A549 (cell line): ENCODE results near the gene PDIA5. TPM values are rescaled to one million over a fixed set of nuclear protein-coding genes. Genes with fewer than 3 reads are reported as not detected.

Experiments used
- ATAC-seq, 2 experiments: fragments of 200-7000 bp in 1 of 2; fragments of >200 bp in 1 of 2; cut with Nextera tagmentation in 1 of 2; cut with Tn5 transposase in 1 of 2; 3 replicates each; pipeline versions ENCODE4 v1.8.0 to v1.9.1; 2018 to 2020; ENCODE audit warnings: mild to moderate bottlenecking in 1 of 2, moderate library complexity in 1 of 2
- CTCF ChIA-PET: fragments of 300-600 bp; sonication (Branson Sonifier 250); formaldehyde crosslinking; extraction: SDS; loops from one replicate; lab custom pipeline; 2021; ENCODE audit warnings: antibody characterized with exemption, inconsistent platforms; lab: Yijun Ruan, JAX
- POLR2A ChIA-PET: fragments of 350-600 bp; formaldehyde crosslinking; extraction: SDS; loops from one replicate; lab custom pipeline; 2021; ENCODE audit warnings: antibody characterized with exemption, inconsistent platforms; lab: Yijun Ruan, JAX
- DNase-seq, 2 experiments: peaks; one replicate each; pipeline versions ENCODE4 v3.0.0 to v3.0.0-alpha.2; 2011 to 2016; ENCODE audit warnings: low read depth in 1 of 2, low spot score in 1 of 2
- FAIRE-seq: peaks from 2 replicates; lab custom pipeline; 2011; peaks lifted over from hg19 to GRCh38; lab: Jason Lieb, UNC
- H3K27ac ChIP-seq, 2 experiments: fragments of >200 bp; sonication (Bioruptor Twin); formaldehyde crosslinking; 3 replicates each; pipeline ENCODE4 v1.5.1; 2016 to 2017
- H3K4me1 ChIP-seq: fragments of >200 bp; sonication (Bioruptor Twin); formaldehyde crosslinking; 3 replicates; pipeline ENCODE4 v1.6.1; 2016
- H3K4me2 ChIP-seq: fragments of >200 bp; sonication (Bioruptor Twin); formaldehyde crosslinking; 3 replicates; pipeline ENCODE4 v1.6.1; 2016
- H3K4me3 ChIP-seq: fragments of >200 bp; sonication (Bioruptor Twin); formaldehyde crosslinking; 3 replicates; pipeline ENCODE4 v1.5.1; 2016
- H3K9me3 ChIP-seq: fragments of >200 bp; sonication (Bioruptor Twin); formaldehyde crosslinking; 3 replicates; pipeline ENCODE4 v1.6.1; 2016
- ATOH8 ChIP-seq: fragments of 250-450 bp; sonication (Bioruptor Pico); IDR thresholded peaks from 2 replicates; pipeline ENCODE4 v1.5.0; 2020; ENCODE audit warnings: low read depth, mild to moderate bottlenecking, moderate library complexity
- CHD2 ChIP-seq: fragments of 150-350 bp; IDR thresholded peaks from 2 replicates; pipeline ENCODE4 v1.6.1; 2014; ENCODE audit warnings: low read length; ENCODE audit not compliant: partially characterized antibody
- ELK1 ChIP-seq: fragments of 150-350 bp; IDR thresholded peaks from 2 replicates; pipeline ENCODE4 v1.6.1; 2014; ENCODE audit warnings: low read depth, mild to moderate bottlenecking, low read length
- EP300 ChIP-seq, 2 experiments: fragments of >200 bp; sonication (Bioruptor Twin); formaldehyde crosslinking; IDR thresholded peaks; 2 replicates in 1 of 2; 3 replicates in 1 of 2; pipeline ENCODE4 v1.6.1; 2016 to 2017
- ESRRA ChIP-seq: fragments of 150-350 bp; IDR thresholded peaks from 2 replicates; pipeline ENCODE4 v1.6.1; 2014; ENCODE audit warnings: mild to moderate bottlenecking, low read length, borderline replicate concordance
- FOSB ChIP-seq: fragments of 250-450 bp; sonication (Bioruptor Pico); IDR thresholded peaks from 2 replicates; pipeline ENCODE4 v1.5.0; 2020; ENCODE audit warnings: mild to moderate bottlenecking, moderate library complexity
- FOSL2 ChIP-seq, 2 experiments: fragments of 450-650 bp in 1 of 2; fragments of >200 bp in 1 of 2; sonication (Bioruptor Twin) in 1 of 2; formaldehyde crosslinking; IDR thresholded peaks; 2 replicates each; pipeline versions ENCODE4 v1.5.0 to v1.6.1; 2016 to 2020; ENCODE audit warnings: mild to moderate bottlenecking in 1 of 2, moderate library complexity in 1 of 2
- HOXB13 ChIP-seq: fragments of 250-450 bp; sonication (Bioruptor Pico); IDR thresholded peaks from 2 replicates; pipeline ENCODE4 v1.5.0; 2020; ENCODE audit warnings: low read depth, mild to moderate bottlenecking, moderate library complexity
- HOXB5 ChIP-seq: fragments of 250-450 bp; sonication (Bioruptor Pico); IDR thresholded peaks from 2 replicates; pipeline ENCODE4 v1.5.0; 2020; ENCODE audit warnings: mild to moderate bottlenecking, moderate library complexity
- JUN ChIP-seq, 2 experiments: fragments of >200 bp; sonication (Bioruptor Twin); formaldehyde crosslinking; IDR thresholded peaks; 2 replicates in 1 of 2; 3 replicates in 1 of 2; pipeline ENCODE4 v1.6.1; 2016 to 2017
- KDM1A ChIP-seq: fragments of 200-600 bp; sonication (generic); IDR thresholded peaks from 2 replicates; pipeline ENCODE4 v1.6.1; 2016; ENCODE audit warnings: low read depth, mild to moderate bottlenecking
- KDM5A ChIP-seq: fragments of 200-600 bp; sonication (generic); IDR thresholded peaks from 2 replicates; pipeline ENCODE4 v1.6.1; 2016; ENCODE audit warnings: antibody characterized with exemption, mild to moderate bottlenecking
- MAFK ChIP-seq: fragments of 450-650 bp; IDR thresholded peaks from 2 replicates; pipeline ENCODE4 v1.6.1; 2014; ENCODE audit not compliant: partially characterized antibody
- MAX ChIP-seq: IDR thresholded peaks from 2 replicates; pipeline ENCODE4 v1.6.1; 2012
- NPAS2 ChIP-seq: fragments of 250-450 bp; sonication (Bioruptor Pico); IDR thresholded peaks from 2 replicates; pipeline ENCODE4 v1.8.0; 2022; ENCODE audit warnings: mild to moderate bottlenecking, moderate library complexity, borderline replicate concordance
- NR3C1 ChIP-seq: fragments of >200 bp; sonication (Bioruptor Twin); formaldehyde crosslinking; IDR thresholded peaks from 3 replicates; pipeline ENCODE4 v1.6.1; 2017
- PBX3 ChIP-seq: IDR thresholded peaks from 2 replicates; pipeline ENCODE4 v1.6.1; 2012
- RCOR1 ChIP-seq: fragments of 150-350 bp; IDR thresholded peaks from 2 replicates; pipeline ENCODE4 v1.6.1; 2014; ENCODE audit warnings: antibody characterized with exemption, low read length, low read depth
- USF2 ChIP-seq: fragments of 450-650 bp; IDR thresholded peaks from 2 replicates; pipeline ENCODE4 v1.6.1; 2014; ENCODE audit warnings: antibody characterized with exemption
- ZSCAN20 ChIP-seq: fragments of 250-450 bp; sonication (Bioruptor Pico); IDR thresholded peaks from 2 replicates; pipeline ENCODE4 v1.8.0; 2022; ENCODE audit warnings: mild to moderate bottlenecking, moderate library complexity
- WGBS: methylation state at CpG from one replicate; pipeline ENCODE4 v1.1.6; 2017; ENCODE audit errors: missing lambda C conversion rate; 5-methylcytosine and 5-hydroxymethylcytosine counted together
- polyA plus RNA-seq, 4 experiments: library from polyadenylated mRNA; depleted of rRNA in 3 of 4; stranded (reverse); fragments of >200 nt; fragmentation: RNase III in 1 of 4; extraction: RNeasy Plus Mini Kit Qiagen cat#74134 plus additional on column Dnase treatment in 1 of 4; gene quantifications; 2 replicates in 3 of 4; 3 replicates in 1 of 4; pipeline ENCODE4 v1.2.3, GENCODE V29; 2011 to 2017
- TF ChIP-seq, protein P1 (sequence below): fragments of 200-600 bp; sonication (generic); IDR thresholded peaks from 2 replicates; pipeline ENCODE4 v1.6.1; 2016; ENCODE audit warnings: antibody characterized with exemption, mild to moderate bottlenecking, moderate library complexity

Gene PDIA5
- polyA plus RNA-seq, 2 of the 4 experiments (the other 2 are of a cell fraction) = 17.5 to 28.1 TPM

GRCh38 chr3:123104550-123104949 lies 37.7 kb downstream of the PDIA5 start:
- Histone ChIP-seq H3K27ac (peak overlapping the region in 1 of 2 experiments; percentile 17; a peak in 2 of 6 replicates), H3K4me1 (peaks cover 16% of the 10 kb centered on the region), H3K4me3 (no peak overlapping the region)
- POLR2A ChIA-PET = no interaction called here
- no peak for TF ChIP-seq ELK1
- TF ChIP-seq FOSL2 (IDR thresholded peaks at IDR 0.05) = no peak
- peak; percentile 61 for TF ChIP-seq FOSL2 (CRISPR knock-in tag; IDR thresholded peaks at IDR 0.05)
- no peak for TF ChIP-seq ZSCAN20 (CRISPR knock-in tag)
- TF ChIP-seq, protein P1, sequence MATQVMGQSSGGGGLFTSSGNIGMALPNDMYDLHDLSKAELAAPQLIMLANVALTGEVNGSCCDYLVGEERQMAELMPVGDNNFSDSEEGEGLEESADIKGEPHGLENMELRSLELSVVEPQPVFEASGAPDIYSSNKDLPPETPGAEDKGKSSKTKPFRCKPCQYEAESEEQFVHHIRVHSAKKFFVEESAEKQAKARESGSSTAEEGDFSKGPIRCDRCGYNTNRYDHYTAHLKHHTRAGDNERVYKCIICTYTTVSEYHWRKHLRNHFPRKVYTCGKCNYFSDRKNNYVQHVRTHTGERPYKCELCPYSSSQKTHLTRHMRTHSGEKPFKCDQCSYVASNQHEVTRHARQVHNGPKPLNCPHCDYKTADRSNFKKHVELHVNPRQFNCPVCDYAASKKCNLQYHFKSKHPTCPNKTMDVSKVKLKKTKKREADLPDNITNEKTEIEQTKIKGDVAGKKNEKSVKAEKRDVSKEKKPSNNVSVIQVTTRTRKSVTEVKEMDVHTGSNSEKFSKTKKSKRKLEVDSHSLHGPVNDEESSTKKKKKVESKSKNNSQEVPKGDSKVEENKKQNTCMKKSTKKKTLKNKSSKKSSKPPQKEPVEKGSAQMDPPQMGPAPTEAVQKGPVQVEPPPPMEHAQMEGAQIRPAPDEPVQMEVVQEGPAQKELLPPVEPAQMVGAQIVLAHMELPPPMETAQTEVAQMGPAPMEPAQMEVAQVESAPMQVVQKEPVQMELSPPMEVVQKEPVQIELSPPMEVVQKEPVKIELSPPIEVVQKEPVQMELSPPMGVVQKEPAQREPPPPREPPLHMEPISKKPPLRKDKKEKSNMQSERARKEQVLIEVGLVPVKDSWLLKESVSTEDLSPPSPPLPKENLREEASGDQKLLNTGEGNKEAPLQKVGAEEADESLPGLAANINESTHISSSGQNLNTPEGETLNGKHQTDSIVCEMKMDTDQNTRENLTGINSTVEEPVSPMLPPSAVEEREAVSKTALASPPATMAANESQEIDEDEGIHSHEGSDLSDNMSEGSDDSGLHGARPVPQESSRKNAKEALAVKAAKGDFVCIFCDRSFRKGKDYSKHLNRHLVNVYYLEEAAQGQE = no peak
- no peak for TF ChIP-seq HOXB5 (CRISPR knock-in tag)
- no peak for TF ChIP-seq MAFK
- TF ChIP-seq KDM5A = no peak
- TF ChIP-seq, all 56 proteins: peak for 1
- ATAC-seq = peak; percentile 90 to 92
- peak overlapping the region; percentile 20; the same call in 1 of the 3 replicates for H3K4me2 ChIP-seq
- peak; percentile 26 to 36 for DNase-seq
- WGBS = 54% methylated on average over 3 of the region's 3 CpGs
- FAIRE-seq = no peak
- H3K9me3 ChIP-seq = no peaks in the 10 kb centered on the region
- CTCF ChIA-PET = interaction anchor here (1.3 to 1.4 kb wide), 2 partner anchors 10 to 13 kb away, joined by 3 to 5 read pairs; no protein-coding TSS in a partner anchor

DNA sequence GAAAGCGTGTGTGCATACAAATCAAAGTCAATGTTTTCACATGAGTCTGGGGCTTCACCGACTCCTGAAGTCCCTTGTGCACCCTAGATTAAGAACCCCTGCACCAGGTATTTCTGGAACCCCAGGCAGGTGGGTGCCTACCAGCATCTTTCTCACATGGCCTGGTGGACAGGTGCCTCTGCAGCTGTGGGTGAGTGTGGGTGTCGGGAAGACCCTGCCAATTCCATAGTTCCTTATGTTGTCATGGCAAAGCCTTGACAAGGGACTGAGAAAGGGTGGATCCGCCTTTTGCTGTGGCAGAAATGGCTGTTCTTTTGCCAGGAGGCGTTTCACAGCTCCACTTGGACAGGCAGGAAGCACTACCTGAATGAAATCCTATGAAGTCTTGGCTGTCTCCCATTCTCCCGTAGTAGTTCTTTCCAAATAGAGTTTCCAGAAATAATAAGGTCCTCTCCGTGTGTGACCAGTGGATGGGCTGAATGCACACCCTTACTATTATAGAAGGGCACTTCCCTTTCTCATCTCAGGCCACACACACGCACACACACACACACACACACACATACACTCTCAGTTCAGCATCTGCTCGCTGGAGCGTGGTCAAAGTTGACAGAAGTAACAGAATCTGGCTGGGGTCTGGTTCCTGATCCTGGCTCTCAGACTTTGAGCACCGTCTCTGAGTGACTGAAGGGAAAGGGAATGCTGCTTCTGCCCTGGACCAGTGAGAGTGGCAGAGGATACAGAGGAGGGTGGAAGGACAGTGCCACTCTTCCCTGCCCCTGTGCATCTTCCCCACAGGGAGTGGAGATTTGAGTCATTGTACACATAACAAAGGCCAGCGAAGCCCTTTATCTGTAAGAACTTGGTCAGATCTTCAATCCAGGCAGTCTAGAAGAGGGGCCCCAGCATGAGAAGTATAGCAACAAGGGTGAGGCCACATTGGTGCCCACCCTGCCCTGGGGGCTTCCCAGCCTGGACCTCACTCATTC lies 38.7 kb downstream of the PDIA5 start:
- no peaks in the 10 kb centered on the region for H3K9me3 ChIP-seq
- H3K4me1 ChIP-seq = peaks cover 16% of the 10 kb centered on the region
- POLR2A ChIA-PET = no interaction called here
- ATAC-seq = no peak
- DNase-seq = no peak
- no peak overlapping the region for H3K4me2 ChIP-seq
- H3K4me3 ChIP-seq = no peak overlapping the region
- peak overlapping the region in 1 of 2 experiments; percentile 17; a peak in 2 of 6 replicates for H3K27ac ChIP-seq
- 88% methylated on average over 12 of the region's 12 CpGs for WGBS
- CTCF ChIA-PET = interaction anchor here (1.3 to 1.4 kb wide), 2 partner anchors 11 to 12 kb away, joined by 3 to 5 read pairs; no protein-coding TSS in a partner anchor
- TF ChIP-seq MAX (no peak), RCOR1 (no peak), KDM1A (no peak), NPAS2 (no peak), NR3C1 (no peak)
- TF ChIP-seq, all 56 proteins: peak for 0
- no peak for FAIRE-seq

DNA sequence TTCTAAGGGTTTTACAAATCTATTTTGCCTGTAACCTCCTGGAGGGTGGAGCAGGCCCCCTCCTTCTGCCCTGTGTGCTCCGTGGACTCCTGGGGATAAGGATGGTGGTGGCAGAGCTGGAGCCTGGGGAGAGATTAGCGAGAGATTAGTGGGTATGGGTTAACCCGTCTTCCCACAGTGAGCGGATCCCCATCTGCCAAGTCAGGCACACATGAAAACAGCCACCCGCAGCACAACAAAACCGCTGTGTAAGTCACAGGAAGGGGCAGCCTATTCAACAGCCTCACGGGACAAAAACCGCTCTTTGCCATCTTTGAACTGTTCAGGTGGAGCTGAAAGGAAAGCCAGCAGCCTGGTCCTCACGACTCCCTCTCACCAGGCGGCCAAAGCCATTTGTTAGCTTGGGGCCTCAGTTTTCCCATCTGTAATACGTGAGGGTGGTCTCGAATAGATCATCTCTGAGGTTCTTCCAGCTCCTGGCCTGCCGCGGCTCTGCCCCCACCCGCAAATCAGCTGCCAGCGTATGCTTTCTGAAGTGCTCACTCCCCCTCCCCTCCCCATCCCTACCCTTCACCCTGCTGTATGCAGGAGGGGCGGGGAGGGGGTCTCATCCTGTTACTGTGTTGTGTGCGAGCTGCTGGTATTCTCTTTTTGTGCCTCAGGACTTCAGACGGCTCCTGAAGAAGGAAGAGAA lies 43.6 kb downstream of the PDIA5 start:
- ATAC-seq = no peak
- POLR2A ChIA-PET = no interaction called here
- TF ChIP-seq PBX3 (no peak), HOXB13 (CRISPR knock-in tag) (no peak), ELK1 (no peak), FOSB (no peak), ATOH8 (CRISPR knock-in tag) (no peak), JUN (IDR thresholded peaks at IDR 0.05) (no peak), ESRRA (no peak), USF2 (no peak), CHD2 (no peak), EP300 (IDR thresholded peaks at IDR 0.05) (no peak)

More for the DNA sequence above, 43.6 kb downstream of the PDIA5 start:
- WGBS = 95% methylated on average over 19 of the region's 19 CpGs
- DNase-seq (no peak), FAIRE-seq (no peak)
- no peak overlapping the region for H3K4me2 ChIP-seq
- no peaks in the 10 kb centered on the region for H3K9me3 ChIP-seq
- H3K4me1 ChIP-seq = no peaks in the 10 kb centered on the region
- no peak overlapping the region for H3K4me3 ChIP-seq
- H3K27ac ChIP-seq = no peak overlapping the region
- CTCF ChIA-PET = interaction anchor here (0.8 to 1.7 kb wide), 4 partner anchors 9 to 168 kb away, joined by 3 read pairs; no protein-coding TSS in a partner anchor
